ENCODE measurements around the gene NTSR1. TPM values are rescaled to one million over a fixed set of nuclear protein-coding genes. Genes with fewer than 3 reads are reported as not detected.

NTSR1 gene
- total and polyA plus RNA-seq, 2 of the 13 experiments (the other 11 are each of a cell fraction or from before 2014, with no cell fraction given): 0.09 to 0.12 TPM

- TF ChIP-seq ZNF354B (CRISPR knock-in tag; IDR thresholded peaks at IDR 0.05): 0 out of 2 replicates have a peak, but pooled peaks have one; percentile 50
- TF ChIP-seq, protein P1, sequence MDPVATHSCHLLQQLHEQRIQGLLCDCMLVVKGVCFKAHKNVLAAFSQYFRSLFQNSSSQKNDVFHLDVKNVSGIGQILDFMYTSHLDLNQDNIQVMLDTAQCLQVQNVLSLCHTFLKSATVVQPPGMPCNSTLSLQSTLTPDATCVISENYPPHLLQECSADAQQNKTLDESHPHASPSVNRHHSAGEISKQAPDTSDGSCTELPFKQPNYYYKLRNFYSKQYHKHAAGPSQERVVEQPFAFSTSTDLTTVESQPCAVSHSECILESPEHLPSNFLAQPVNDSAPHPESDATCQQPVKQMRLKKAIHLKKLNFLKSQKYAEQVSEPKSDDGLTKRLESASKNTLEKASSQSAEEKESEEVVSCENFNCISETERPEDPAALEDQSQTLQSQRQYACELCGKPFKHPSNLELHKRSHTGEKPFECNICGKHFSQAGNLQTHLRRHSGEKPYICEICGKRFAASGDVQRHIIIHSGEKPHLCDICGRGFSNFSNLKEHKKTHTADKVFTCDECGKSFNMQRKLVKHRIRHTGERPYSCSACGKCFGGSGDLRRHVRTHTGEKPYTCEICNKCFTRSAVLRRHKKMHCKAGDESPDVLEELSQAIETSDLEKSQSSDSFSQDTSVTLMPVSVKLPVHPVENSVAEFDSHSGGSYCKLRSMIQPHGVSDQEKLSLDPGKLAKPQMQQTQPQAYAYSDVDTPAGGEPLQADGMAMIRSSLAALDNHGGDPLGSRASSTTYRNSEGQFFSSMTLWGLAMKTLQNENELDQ (CRISPR knock-in tag; IDR thresholded peaks at IDR 0.05; ENCODE audit: borderline replicate concordance): no peak
- peak; percentile 38 for TF ChIP-seq ZNF629 (CRISPR knock-in tag; conservative IDR thresholded peaks at IDR 0.05)
- 0 out of 2 replicates have a peak, but pooled peaks have one; percentile 4 for TF ChIP-seq ZNF670 (CRISPR knock-in tag; IDR thresholded peaks at IDR 0.05; ENCODE audit: borderline replicate concordance)
- TF ChIP-seq NCOA2 (CRISPR knock-in tag; IDR thresholded peaks at IDR 0.05): no peak
- no peak for TF ChIP-seq DNMT1 (CRISPR knock-in tag; IDR thresholded peaks at IDR 0.05)
- peak; percentile 43; the same call in 1 of the 2 replicates for TF ChIP-seq BORCS8-MEF2B (CRISPR knock-in tag; IDR thresholded peaks at IDR 0.05)
- 0 out of 2 replicates have a peak, but pooled peaks have one; percentile 32 for TF ChIP-seq ZNF724P (CRISPR knock-in tag; IDR thresholded peaks at IDR 0.05; ENCODE audit: borderline replicate concordance)
Measured at GRCh38 chr20:62792182-62792939, 83.7 kb downstream of the NTSR1 start (continued).
